Muscle of leg (tissue), 11 donors: Measurements from ENCODE around the gene SLC2A6. TPM values are rescaled to one million over a fixed set of nuclear protein-coding genes. Genes with fewer than 3 reads are reported as not detected.
A peak's percentile ranks its signal among the peaks of the same experiment; 100 is the strongest.

ENCODE experiments used
- DNase-seq: peaks from one replicate; pipeline ENCODE4 v3.0.0; 2013
- H3K27ac ChIP-seq: one replicate; pipeline ENCODE4 v1.5.1; 2013; ENCODE audit warnings: mild to moderate bottlenecking, low read length, control low read depth
- H3K27me3 ChIP-seq: one replicate; pipeline ENCODE4 v1.6.1; 2013; ENCODE audit warnings: low read length; ENCODE audit not compliant: control insufficient read depth, insufficient read depth
- H3K36me3 ChIP-seq: one replicate; pipeline ENCODE4 v1.6.1; 2013; ENCODE audit warnings: low read length; ENCODE audit not compliant: control insufficient read depth, insufficient read depth
- H3K4me1 ChIP-seq: one replicate; pipeline ENCODE4 v1.6.1; 2013; ENCODE audit warnings: low read length; ENCODE audit not compliant: control insufficient read depth, insufficient read depth
- H3K4me3 ChIP-seq: one replicate; pipeline ENCODE4 v1.5.1; 2013; ENCODE audit warnings: low read length, control low read depth
- H3K9me3 ChIP-seq: replicated peaks from 2 replicates; pipeline ENCODE4 v1.6.1; 2013; ENCODE audit warnings: low read depth, low read length; ENCODE audit not compliant: control insufficient read depth
- WGBS: methylation state at CpG from one replicate; pipeline ENCODE4 v1.1.5; 2013; ENCODE audit warnings: missing lambda C conversion rate; ENCODE audit not compliant: insufficient coverage; 5-methylcytosine and 5-hydroxymethylcytosine counted together
- polyA plus RNA-seq, 8 donors: library from polyadenylated mRNA; unstranded; fragments of 120-200 nt; gene quantifications; one replicate each; pipeline versions ENCODE4 v1.2.1 to v1.2.3, GENCODE V29; 2013; ENCODE audit warnings: inconsistent platforms in 1 of 8, low replicate concordance in 1 of 8; ENCODE audit not compliant: insufficient read length in 8 of 8, insufficient read depth in 1 of 8
- total RNA-seq: library from RNA; stranded (reverse); fragments of 120-200 nt; gene quantifications from one replicate; pipeline ENCODE4 v1.2.4, GENCODE V29; 2013

Gene SLC2A6
- total and polyA plus RNA-seq, 9 donors: 0.44 to 2.1 (median 1.4) TPM

DNA sequence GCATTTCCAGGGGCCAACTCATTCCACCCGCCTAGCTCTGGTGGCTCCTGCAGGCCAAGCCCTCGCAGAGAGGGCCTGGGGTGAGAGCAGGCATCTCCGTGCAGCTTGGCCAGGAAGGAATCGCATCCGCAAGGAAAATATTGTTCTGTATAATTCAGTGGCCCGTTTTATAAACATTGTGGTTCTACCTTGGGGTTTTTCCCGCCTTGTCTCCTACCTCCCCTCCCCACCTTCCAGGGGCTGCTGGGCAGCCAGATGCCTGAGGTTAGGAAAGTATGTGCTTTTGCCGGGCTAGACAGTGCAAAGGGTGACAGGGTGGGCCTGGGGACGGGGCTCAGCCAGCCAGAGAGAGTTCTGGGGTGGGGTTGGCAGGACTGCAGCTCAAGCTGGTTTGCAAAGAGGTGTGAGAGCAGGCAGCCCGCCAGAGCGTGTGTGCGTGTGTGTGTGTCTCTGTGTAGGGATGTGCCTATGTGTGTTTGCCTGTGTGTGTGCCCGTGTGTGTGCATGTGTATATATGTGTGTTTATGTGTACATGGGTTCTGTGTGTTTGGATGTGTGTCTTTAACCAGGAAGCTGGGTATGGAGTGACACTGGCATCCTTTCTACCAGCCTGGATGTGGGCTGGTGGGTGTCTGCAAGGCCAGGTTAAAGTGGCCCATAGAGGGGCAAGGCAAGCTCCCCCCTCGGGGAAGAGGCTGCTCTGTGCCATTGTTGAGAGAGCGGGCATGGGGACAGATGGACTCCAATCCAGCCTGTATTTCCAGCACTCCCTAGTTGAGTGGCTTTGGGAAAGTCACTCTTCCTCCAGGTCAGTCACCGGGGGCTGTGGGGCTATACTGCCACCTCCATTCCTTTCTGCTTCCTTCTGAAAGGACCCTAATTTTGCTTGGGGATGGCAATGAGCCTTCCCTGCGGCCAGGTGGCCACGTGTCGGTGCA lies 10.6 kb upstream of the SLC2A6 start:
- Histone ChIP-seq H3K36me3 (no peaks in the 10 kb centered on the region), H3K9me3 (no peaks in the 10 kb centered on the region), H3K27me3 (peaks cover 5% of the 10 kb centered on the region), H3K27ac (no peak overlapping the region), H3K4me3 (no peak overlapping the region), H3K4me1 (peaks cover 53% of the 10 kb centered on the region)
- DNase-seq: no peak
- 73% methylated on average over 10 of the region's 19 CpGs for WGBS

GRCh38 chr9:133488686-133489252 lies 9.9 kb upstream of the SLC2A6 start:
- Histone ChIP-seq H3K27me3 (peaks cover 7% of the 10 kb centered on the region), H3K4me3 (no peak overlapping the region), H3K4me1 (peaks cover 46% of the 10 kb centered on the region), H3K27ac (no peak overlapping the region), H3K36me3 (no peaks in the 10 kb centered on the region), H3K9me3 (no peaks in the 10 kb centered on the region)
- DNase-seq: no peak
- WGBS: 81% methylated on average over 16 of the region's 18 CpGs

DNA sequence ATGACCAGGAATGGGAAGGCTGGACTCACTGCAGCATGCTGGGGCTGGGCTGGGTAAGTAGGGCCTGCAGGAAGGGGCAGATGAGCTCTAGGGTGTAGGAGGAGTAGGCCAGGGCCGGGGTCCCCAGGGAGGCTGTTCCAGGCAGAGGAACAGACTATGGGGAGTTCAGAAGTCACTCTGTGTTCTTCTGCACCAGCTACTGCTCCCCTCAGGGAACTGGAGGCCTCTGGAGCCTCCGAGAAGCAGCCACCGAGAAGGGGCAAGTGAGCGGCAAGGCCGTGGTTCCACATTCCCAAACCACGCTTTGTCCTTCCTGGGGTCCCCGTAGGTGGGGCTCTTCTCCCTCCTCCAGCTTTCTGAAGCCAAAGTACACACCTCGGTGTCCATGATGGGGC lies 8.4 kb upstream of the SLC2A6 start:
- H3K4me3 ChIP-seq: no peak overlapping the region
- no peaks in the 10 kb centered on the region for H3K9me3 ChIP-seq
- H3K27ac ChIP-seq: no peak overlapping the region
- no peaks in the 10 kb centered on the region for H3K36me3 ChIP-seq
- H3K4me1 ChIP-seq: peaks cover 31% of the 10 kb centered on the region
- WGBS: 91% methylated on average over 7 of the region's 8 CpGs
- H3K27me3 ChIP-seq: peaks cover 9% of the 10 kb centered on the region
- no peak for DNase-seq

DNA sequence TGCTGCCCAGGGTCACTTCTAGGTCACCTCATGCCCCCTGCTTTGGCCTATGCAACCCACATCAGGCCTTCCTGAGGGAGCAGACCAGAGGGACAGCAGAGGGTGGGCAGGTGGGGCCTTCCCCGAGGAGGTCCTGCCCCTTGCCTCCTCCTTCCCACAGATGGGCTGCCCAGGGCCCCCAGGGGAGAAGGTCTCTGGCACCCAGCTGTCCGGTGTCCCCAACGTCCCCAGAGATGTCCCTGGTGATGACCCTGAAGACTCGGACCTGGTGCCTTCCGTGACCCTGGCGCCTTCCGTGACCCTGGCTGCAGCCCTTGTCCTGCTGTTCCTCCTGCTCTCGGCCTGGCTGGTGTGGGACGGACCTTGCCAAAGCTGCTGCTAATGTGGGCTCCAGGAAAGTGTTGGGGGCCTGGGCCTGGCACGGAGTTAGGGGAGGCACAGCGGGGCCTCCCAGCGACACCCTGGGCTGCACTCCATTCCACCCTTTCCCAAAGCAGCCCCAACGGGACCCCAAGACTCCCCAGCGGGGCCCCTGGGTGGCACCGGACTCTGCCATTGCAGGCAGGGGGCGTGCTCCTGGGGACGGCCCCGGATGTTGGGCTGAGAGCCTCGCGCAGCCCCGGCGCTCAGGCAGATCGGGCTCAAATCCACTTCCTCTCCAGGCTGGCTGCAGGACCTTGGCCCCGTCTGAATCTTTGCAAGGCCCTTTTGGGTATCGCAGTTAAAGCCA lies 6.8 kb upstream of the SLC2A6 start:
- no peak overlapping the region for H3K27ac ChIP-seq

DNA sequence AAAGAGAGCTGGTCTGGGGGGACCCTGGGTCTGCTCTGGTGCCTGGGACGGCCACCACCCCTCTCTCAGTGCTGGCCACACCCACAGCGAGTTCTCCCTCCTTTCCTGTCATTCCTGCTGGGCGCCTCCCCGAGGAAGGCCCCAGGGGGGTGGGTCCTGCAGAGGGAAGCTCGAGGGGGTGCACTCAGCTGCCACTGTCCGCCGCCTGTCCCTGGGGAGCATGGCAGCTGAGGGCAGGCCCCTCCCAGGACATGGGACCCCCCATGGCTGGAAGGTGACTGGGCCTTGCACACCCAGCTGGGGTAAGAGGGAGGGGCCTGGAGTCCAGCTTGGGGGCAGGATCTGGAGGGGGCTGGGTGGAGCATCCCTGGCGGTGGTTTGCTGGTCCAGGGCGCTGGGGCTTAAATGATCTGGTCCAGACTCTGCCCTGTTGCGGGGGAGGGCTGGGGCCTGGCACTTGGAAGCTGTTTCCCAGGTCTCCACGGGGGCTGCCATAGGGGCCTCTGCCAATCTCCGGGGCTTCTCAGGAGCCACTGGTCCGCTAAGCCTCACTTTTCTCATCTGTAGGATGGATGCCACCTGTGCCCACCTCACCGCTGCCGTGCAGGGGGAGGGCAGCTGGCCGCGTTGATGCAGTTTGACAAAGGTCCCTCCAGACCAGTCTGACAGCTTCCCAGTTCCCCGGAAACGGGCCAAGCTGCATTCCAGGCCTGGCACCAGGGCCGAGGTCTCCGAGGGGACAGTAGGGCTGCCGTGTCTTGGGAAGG lies 6.0 kb upstream of the SLC2A6 start:
- no peak overlapping the region for H3K4me3 ChIP-seq
- H3K4me1 ChIP-seq: peaks cover 17% of the 10 kb centered on the region
- 61% methylated on average over 18 of the region's 22 CpGs for WGBS
- no peaks in the 10 kb centered on the region for H3K9me3 ChIP-seq
- no peak overlapping the region for H3K27ac ChIP-seq
- no peak for DNase-seq
- H3K27me3 ChIP-seq: peaks cover 16% of the 10 kb centered on the region
- H3K36me3 ChIP-seq: no peaks in the 10 kb centered on the region

More for the DNA sequence above, 6.8 kb upstream of the SLC2A6 start:
- no peak for DNase-seq
- H3K27me3 ChIP-seq: peaks cover 12% of the 10 kb centered on the region
- no peaks in the 10 kb centered on the region for H3K36me3 ChIP-seq
- H3K4me3 ChIP-seq: no peak overlapping the region
- peaks cover 17% of the 10 kb centered on the region for H3K4me1 ChIP-seq
- WGBS: 57% methylated on average over 22 of the region's 25 CpGs
- H3K9me3 ChIP-seq: no peaks in the 10 kb centered on the region

- Histone ChIP-seq H3K27me3 (peaks cover 21% of the 10 kb centered on the region), H3K9me3 (no peaks in the 10 kb centered on the region), H3K4me3 (no peak overlapping the region), H3K27ac (no peak overlapping the region), H3K4me1 (peaks cover 26% of the 10 kb centered on the region), H3K36me3 (no peaks in the 10 kb centered on the region)
- DNase-seq: no peak
- WGBS: 57% methylated on average over 8 of the region's 9 CpGs
These were observed 4.7 kb upstream of the SLC2A6 start for GRCh38 chr9:133483611-133484010.

DNA sequence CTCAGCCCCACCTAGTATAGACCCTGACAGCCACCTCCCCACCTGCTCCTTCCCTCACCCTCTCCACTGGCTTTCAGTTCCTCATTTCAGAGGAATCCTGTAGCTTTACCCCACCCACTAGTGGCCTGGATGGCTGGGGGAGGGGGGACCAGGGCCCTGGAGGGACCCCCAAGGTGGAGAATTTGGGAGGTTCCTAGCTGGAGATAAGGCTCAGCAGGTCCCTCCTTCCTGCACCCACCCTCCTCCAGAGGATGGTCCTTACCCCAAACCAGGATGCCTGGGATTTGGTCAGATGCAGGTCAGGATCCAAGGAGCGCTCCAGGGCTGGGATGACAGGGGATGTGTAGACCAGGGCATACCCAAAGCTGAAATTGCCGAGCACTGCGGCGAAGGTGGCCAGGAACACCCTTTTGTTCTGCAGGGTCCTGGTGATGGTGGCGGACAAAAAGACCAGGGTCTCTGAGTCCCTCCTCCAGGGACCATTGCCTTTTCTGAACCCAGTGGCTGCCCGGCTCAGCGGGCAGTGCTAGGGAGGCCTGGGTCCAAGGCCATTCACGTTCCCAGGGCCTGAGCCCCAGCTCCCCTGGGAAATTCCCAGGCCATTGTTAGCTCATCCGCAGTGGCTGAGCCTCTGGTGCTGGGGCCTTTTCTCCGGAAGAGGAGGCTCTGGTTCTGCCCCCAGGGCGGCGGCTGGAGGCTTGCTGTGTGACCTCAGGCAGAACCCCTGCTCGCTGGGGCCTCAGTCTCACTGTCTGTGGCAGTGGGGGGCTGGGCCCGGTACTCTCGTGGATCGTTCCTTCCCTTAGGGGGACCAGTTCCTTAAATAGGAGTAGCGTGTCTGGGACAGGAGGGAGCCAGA lies 678 bp downstream of the SLC2A6 start:
- 30% methylated on average over 16 of the region's 17 CpGs for WGBS
- DNase-seq: no peak
- no peak overlapping the region for H3K27ac ChIP-seq
- no peaks in the 10 kb centered on the region for H3K36me3 ChIP-seq
- peak overlapping the region; percentile 38 for H3K4me3 ChIP-seq
- H3K9me3 ChIP-seq: no peaks in the 10 kb centered on the region
- peaks cover 21% of the 10 kb centered on the region for H3K27me3 ChIP-seq
- peaks cover 12% of the 10 kb centered on the region for H3K4me1 ChIP-seq

DNA sequence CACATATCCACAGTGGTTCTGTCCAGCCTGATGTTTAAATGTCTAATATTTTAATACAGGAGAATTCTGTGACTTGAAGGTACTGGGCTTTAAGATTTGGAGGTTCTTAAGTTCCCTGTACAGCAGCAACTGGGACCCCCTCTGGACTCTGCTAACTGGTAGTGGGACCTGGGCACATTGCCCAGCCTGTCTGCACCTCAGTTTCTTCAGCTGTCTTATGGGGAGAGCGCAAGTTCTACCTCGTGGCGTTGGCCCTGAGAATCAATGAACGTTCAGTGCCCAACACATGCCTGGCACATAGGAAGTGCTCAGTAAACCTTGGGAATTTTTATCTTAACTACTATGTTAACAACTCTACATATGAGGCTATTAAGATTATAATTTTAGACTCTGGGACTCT lies 1.4 kb downstream of the SLC2A6 start:
- Histone ChIP-seq H3K36me3 (no peaks in the 10 kb centered on the region), H3K4me3 (no peak overlapping the region), H3K4me1 (peaks cover 12% of the 10 kb centered on the region), H3K27ac (no peak overlapping the region), H3K9me3 (no peaks in the 10 kb centered on the region), H3K27me3 (peaks cover 21% of the 10 kb centered on the region)
- no peak for DNase-seq
- no CpG with 5 or more reads among the region's 4 CpGs for WGBS

GRCh38 chr9:133476941-133477340 lies 2.0 kb downstream of the SLC2A6 start:
- Histone ChIP-seq H3K27ac (no peak overlapping the region), H3K4me3 (no peak overlapping the region), H3K36me3 (no peaks in the 10 kb centered on the region), H3K4me1 (peaks cover 12% of the 10 kb centered on the region), H3K9me3 (no peaks in the 10 kb centered on the region), H3K27me3 (peaks cover 21% of the 10 kb centered on the region)
- 87% methylated on average over 17 of the region's 21 CpGs for WGBS
- no peak for DNase-seq
